ENCODE results near the gene ME3. TPM values are rescaled to one million over a fixed set of nuclear protein-coding genes. Genes with fewer than 3 reads are reported as not detected.
A peak's percentile ranks its signal among the peaks of the same experiment; 100 is the strongest.

Gene ME3
- polyA plus RNA-seq, 1 experiment, result 7.1 TPM

DNA sequence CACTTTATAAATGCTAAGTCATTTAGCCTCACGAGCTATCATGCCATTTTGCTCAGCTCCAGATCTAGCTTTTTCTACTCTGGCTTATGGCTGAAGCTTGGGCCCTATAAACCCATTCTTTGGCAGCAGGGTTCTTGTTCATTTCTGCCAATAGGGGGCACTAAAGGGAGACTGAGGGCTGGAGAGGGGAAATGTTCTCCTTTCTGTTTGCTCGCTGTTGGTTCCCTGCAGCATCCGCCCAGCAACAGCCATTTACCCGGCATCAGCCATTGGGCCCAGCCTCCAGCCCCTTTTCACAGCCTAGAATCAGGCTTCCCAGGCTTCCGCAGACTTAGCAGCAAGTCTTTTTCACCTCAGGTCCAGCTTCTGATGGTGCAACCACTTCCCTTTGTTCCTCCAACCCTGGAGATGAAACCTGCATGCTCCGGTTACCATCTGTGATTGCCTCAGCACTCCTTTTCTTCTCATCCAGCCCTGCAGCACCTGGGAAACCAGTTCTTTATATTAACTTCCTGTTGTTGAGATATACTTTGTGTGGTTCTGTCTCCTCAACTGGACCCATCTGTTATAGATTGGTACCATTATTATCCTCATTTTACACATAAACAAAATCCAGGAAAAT is 4.2 kb upstream of the ME3 start:
- Histone ChIP-seq H3K27ac (ENCODE audit: low read depth, low read length) (no peak overlapping the region), H3K27me3 (ENCODE audit: control insufficient read depth, insufficient read depth, low read length) (no peaks in the 10 kb centered on the region), H3K4me3 (ENCODE audit: low read depth, low read length) (no peak overlapping the region), H3K9me3 (ENCODE audit: control insufficient read depth, insufficient read depth, low read length) (no peaks in the 10 kb centered on the region; the same call in 1 of the 2 replicates)
- no peak for DNase-seq (ENCODE audit: low read depth, low spot score)
- POLR2A ChIA-PET, result no interaction called here
- CTCF ChIA-PET, result no interaction called here
- TF ChIP-seq CTCF (IDR thresholded peaks at IDR 0.05; ENCODE audit: low read depth, low read length), result peak; percentile 40

DNA sequence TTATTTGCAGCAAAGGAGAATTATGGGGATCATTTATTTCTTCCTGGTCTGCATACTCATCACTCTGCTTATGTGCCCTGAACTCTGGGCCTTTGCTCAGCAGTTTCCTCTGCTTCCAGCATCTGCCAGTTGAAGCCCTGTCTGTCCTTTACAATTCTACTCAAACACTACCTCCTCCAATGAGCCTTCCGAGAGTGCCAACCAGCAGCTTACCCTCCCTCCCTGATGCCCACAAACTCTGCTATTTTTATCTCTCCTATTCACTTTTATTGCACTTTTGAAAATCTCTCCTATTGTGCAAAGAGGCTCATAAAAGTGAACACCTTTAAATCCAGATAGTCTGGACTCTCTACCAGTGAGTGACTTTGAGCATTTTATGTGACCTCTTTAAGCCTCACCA is 3.6 kb upstream of the ME3 start:
- POLR2A ChIA-PET, result no interaction called here
- Histone ChIP-seq H3K27ac (ENCODE audit: low read depth, low read length) (no peak overlapping the region), H3K4me3 (ENCODE audit: low read depth, low read length) (no peak overlapping the region), H3K27me3 (ENCODE audit: control insufficient read depth, insufficient read depth, low read length) (no peaks in the 10 kb centered on the region), H3K9me3 (ENCODE audit: control insufficient read depth, insufficient read depth, low read length) (no peaks in the 10 kb centered on the region; the same call in 1 of the 2 replicates)
- no peak for TF ChIP-seq CTCF (IDR thresholded peaks at IDR 0.05; ENCODE audit: low read depth, low read length)
- DNase-seq (ENCODE audit: low read depth, low spot score), result no peak
- CTCF ChIA-PET, result no interaction called here

- DNase-seq (ENCODE audit: low read depth, low spot score), result no peak
- Histone ChIP-seq H3K27ac (ENCODE audit: low read depth, low read length) (no peak overlapping the region), H3K27me3 (ENCODE audit: control insufficient read depth, insufficient read depth, low read length) (no peaks in the 10 kb centered on the region), H3K4me3 (ENCODE audit: low read depth, low read length) (no peak overlapping the region), H3K9me3 (ENCODE audit: control insufficient read depth, insufficient read depth, low read length) (no peaks in the 10 kb centered on the region; the same call in 1 of the 2 replicates)
- ChIA-PET POLR2A (no interaction called here), CTCF (interaction anchor here (2.2 kb wide), 1 partner anchor 67 kb away, joined by 6 read pairs; no protein-coding TSS in a partner anchor)
- no peak for TF ChIP-seq CTCF (IDR thresholded peaks at IDR 0.05; ENCODE audit: low read depth, low read length)
Measured at GRCh38 chr11:86675017-86675416, 2.6 kb upstream of the ME3 start.

DNA sequence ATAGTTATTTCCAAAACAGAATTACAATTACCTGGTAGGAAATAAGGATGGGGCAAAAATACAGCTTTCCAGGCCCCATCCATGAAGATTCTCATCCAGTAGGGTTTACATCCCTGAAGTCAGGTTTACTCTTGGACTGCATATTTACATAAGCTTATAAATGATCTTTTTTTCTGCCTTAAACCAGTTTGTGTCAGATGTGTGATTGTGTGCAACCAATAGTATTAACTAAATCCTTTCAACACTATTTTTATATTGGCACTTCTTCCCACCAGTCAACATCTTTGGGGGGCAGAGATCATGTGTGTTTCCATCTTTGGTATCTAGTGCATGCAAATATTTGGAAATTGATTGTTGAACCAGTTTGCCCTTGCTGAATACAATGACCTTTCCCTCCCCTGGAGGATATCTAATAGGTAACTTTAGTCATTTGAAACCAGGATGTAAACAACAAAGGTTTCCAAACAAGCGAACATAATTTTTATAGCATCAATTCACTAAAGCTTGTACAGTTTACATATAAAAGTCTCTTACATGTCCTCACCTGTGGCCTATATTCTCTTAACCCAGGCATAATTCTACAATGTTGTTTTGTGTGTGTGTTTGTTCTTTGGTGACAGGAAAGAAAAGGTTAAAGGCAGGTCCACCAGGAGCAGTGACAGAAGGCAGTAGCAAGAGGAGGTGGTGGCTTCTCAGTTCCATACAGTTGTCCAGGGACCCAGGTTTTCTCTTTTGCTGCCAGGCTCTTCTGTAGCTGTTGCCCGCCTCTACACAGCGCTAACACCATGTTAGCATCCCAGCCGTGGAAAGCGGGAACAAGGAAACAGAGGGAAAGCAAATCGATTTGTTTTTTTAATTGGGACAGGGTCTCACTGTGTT is 1.7 kb upstream of the ME3 start:
- TF ChIP-seq CTCF (IDR thresholded peaks at IDR 0.05; ENCODE audit: low read depth, low read length), result no peak
- ChIA-PET CTCF (interaction anchor here (2.2 kb wide), 1 partner anchor 66 kb away, joined by 6 read pairs; no protein-coding TSS in a partner anchor), POLR2A (no interaction called here)
- Histone ChIP-seq H3K9me3 (ENCODE audit: control insufficient read depth, insufficient read depth, low read length) (no peaks in the 10 kb centered on the region; the same call in 1 of the 2 replicates), H3K27ac (ENCODE audit: low read depth, low read length) (no peak overlapping the region), H3K4me3 (ENCODE audit: low read depth, low read length) (no peak overlapping the region), H3K27me3 (ENCODE audit: control insufficient read depth, insufficient read depth, low read length) (no peaks in the 10 kb centered on the region)
- no peak for DNase-seq (ENCODE audit: low read depth, low spot score)
